GM19438 (cell line): ENCODE measurements around the gene SHISAL1.
"Not testable (repeated sequence)": the region's sequence is repeated elsewhere in the genome, so short reads cannot be mapped to it uniquely, and the experiment has no call there.

Experiments
- ATAC-seq: cut with Tn5 transposase; IDR thresholded peaks from one replicate; pipeline ENCODE4 v1.9.1; 2021; ENCODE audit warnings: low read depth; ENCODE audit not compliant: unreplicated experiment

The SHISAL1 gene

DNA sequence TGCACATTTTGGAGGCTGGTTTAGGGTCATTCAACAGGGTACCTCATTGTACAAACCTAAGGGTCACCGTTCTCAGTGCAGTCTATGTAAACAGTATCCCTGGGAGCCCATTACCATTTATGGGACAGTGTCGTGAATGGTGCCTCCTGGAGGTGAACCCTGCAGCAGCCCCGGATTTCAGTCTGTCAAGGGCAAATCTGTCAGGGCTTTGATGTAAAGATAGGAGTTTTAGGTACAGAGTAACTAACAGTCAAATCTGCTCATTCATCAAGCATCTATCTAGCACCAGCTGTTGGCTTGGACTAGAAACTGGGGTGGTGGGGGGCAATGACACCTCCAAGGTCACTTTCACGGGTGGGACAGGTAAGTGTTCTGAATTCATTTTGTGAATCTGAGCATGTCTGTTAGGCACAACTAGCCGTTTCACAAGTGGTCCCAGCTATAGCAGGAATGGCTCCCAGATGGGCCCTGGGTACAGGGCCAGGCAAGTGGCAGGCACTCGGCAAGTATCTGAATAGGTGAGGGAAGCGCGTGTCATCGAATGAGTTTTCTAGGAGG, 68.4 kb downstream of the SHISAL1 start:
- ATAC-seq = no peak

DNA sequence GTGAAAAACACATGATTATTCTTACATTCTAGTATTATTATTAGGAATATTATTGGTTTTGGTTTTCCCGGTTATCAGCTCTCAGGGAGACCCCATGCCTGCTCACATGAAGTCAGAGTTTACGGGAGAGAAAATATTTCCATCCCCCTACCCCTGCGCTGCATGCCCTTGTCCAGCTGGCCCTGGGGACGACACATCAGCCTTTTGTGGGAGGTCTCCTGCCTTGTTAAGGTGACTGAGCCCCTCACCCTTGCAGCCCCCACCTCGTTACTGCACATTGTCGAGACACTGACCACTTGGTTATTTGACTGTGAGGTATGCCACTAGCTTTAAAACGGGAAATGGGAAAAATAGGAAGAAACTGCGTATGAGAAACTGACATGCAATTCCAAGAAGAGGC, 69.0 kb downstream of the SHISAL1 start:
- ATAC-seq = no peak

DNA sequence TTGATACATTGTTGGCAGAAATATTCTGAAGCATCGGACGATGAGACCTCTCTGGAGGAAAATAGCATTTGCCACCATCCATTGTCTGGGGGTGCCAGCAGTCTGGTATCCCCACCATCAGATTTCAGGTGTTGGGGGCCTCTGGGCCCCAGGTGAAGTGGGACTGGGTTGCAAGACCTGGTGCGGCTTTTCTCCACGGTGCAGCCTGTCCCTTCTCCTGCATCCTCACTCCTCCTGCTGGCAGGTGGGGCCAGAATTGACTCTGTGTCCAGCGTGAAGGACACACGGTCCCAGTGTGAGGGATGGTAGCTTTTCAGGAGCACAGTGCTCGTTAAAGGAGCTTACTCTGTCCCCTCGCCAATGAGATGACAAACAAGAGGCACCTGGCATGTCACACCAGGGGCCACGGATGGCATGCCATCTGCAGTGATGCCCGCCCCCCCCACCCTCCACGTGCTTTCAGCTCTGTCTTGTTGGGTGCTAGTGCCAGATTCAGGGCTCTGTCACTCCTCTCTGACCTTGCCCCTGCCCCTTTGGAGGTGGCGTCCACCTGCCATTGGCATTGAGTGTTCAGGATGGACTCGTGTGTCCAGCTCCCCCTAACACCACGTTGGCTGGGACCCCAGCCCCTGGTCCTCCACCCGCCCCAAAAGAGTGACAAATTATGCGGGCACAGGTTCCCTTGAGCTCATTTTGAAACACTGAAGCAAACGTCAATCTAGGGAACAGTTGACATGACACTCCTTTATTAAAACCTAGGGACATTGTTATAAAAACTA, 69.6 kb downstream of the SHISAL1 start:
- ATAC-seq = no peak

DNA sequence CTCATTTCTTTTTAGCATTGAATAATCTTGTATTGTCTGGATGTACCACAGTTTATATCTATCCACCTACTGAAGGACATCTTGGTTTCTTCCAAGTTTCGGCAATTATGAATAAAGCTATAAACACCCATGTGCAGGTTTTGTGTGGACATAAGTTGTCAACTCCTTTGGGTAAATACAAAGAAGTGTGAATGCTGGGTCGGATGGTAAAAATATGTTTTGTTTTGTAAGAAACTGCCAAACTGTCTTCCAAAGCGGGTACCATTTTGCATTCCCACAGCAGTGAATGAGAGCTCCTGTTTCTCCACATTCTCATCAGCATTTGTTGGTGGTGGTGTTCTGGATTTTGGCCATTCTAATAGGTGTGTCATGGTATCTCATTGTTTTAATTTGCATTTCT, 71.6 kb downstream of the SHISAL1 start:
- not testable (repeated sequence) for ATAC-seq

DNA sequence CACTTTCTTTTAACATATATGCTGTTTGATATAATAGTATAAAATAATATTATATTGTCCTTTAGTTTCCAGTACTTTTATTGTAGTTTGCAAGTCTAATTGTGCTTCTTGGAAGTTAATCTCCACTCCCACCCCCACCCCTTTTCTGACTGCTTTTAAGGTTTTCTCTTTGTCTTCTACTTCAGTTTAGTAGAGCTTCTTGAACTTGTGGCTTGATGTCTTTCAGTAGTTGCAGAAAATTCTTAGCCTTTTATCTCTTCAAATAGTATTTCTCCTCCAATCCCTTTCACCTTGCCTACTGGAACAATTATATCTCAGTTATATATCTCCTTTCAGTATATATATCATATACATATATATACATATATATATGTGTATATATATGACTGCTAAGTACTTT, 75.5 kb downstream of the SHISAL1 start:
- no peak for ATAC-seq

DNA sequence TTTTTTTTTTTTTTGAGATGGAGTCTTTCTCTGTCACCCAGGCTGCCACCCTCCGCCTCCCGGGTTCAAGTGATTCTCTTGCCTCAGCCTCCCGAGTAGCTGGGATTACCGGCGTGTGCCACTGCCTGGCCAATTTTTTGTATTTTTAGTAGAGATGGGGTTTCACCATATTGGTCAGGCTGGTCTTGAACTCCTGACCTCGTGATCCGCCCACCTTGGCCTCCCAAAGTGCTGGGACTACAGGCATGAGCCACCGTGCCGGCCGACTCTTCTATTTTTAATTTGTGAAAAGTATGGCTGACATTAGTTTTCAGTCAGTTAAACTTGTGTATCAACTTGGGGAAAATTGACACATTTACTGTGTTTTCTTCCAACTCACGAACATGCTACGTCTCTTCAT, 78.4 kb downstream of the SHISAL1 start:
- not testable (repeated sequence) for ATAC-seq

DNA sequence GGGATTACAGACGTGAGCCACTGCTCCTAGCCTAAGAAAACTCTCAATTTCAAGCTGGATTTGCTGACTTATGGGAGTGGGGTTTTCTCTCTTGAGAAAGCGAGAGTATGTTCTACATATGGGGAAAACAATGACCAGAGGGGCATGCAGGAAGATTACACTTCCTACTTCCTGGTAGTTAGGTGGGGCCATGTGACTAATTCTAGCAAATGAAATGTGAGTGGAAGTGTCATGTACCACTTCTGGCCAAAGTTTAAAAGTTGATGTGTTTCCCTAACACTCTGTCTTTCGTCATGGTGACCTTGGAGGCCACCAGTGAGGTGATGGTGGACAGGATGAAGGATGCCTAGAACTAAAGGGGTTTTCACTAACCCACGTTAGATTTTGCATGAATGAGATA, 81.5 kb downstream of the SHISAL1 start:
- ATAC-seq = no peak

DNA sequence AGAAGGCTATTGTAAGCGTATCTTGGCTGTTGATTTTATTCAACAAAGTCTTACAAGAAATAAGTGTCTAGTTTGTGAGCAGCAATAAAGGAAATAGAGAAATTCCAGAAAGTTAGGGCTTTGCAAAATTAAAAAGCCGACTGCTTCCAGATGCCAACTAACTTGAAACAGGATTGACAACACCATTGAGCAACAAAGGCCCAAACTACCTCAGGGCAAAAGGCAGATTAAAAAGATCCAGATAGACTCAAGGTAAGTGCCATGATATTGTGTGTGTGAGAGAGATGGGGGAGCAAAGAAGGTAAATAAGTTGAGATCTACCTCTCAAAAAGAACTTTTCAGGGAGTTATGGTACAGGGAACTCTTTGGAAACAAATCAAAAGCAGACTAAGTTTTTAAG, 82.9 kb downstream of the SHISAL1 start:
- no peak for ATAC-seq

DNA sequence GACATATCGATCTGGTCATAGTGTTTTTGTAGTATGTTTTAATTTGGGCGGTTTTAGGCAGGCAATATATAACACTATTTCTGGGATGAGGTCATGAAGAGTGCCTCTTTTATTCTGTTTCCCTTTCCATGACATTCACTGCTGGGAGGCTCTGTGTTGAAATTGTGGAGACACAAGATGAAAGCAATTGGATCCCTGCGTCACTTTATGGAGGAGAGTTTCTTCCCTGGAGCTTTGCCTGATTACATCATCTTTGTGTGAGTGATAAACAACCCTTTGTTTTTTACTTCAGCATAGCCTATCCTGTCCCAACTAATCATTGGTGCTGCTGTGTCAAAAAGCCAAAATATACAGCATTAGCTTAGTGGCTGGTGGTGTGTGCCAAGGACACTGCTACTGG, 83.4 kb downstream of the SHISAL1 start:
- no peak for ATAC-seq

DNA sequence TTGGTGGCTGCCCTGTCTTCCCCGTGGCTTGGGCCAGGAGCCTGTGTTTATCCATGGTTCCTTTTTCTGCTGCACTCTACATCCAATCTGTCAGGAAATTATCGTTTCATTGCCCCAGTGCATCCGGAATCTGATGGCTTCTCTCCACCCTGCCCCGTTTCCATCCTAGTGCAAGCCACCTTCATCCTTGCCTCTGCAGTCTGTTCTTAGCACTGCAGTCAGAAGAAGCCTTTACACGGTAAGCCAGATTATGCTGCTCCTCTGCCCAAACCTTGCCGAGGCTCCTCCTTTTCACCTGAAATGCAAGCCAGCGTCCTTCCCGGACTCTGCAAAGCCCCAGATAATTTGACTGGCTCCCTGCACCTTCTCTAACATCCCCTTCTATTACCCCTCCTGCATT, 86.9 kb downstream of the SHISAL1 start:
- ATAC-seq = no peak

DNA sequence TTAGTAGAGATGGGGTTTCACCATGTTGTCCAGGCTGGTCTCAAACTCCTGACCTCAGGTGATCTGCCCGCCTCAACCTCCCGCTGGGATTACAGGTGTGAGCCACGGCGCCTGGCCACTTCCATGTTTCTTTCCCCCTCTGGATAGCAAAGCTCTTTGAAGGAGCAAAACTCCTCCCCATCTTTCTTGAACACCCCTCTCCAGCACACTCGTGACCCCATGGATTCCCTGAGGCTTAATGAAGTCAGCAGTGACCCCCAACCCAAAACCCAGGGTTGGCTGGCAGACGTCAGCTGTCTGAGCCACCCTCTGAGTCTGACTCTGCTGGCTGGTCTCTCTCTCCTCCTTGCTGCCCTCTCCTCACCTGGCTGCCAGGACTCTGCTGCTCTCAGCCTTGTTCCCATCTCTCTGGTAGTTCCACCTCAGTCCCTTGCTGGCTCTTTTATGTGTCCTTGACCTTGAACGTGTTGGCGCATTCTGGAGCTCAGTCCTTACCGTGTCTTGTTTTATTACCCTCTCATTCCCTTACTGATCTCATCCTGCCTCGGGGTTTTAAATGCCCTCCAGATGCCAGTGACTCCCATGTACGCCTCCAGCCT, 87.6 kb downstream of the SHISAL1 start:
- ATAC-seq = no peak

DNA sequence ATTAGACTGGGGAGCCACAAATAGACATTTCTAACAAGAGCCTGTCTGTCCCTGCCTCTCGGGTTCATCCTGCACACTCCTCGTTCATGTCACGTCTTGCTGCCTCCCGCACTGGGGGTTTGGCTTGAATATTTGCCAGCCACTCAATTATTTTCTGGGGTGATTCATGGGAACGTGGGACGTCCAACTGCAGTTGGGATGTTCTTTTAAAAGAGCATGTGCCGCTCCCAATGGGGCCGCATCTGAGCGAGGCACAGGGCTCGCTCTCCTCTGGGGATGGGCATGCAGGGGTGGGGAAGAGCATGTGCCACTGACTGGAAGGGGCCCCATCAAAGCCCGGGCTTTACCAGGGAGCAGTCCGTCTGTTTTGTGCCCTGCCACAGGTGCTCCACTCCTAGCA, 88.6 kb downstream of the SHISAL1 start:
- no peak for ATAC-seq

DNA sequence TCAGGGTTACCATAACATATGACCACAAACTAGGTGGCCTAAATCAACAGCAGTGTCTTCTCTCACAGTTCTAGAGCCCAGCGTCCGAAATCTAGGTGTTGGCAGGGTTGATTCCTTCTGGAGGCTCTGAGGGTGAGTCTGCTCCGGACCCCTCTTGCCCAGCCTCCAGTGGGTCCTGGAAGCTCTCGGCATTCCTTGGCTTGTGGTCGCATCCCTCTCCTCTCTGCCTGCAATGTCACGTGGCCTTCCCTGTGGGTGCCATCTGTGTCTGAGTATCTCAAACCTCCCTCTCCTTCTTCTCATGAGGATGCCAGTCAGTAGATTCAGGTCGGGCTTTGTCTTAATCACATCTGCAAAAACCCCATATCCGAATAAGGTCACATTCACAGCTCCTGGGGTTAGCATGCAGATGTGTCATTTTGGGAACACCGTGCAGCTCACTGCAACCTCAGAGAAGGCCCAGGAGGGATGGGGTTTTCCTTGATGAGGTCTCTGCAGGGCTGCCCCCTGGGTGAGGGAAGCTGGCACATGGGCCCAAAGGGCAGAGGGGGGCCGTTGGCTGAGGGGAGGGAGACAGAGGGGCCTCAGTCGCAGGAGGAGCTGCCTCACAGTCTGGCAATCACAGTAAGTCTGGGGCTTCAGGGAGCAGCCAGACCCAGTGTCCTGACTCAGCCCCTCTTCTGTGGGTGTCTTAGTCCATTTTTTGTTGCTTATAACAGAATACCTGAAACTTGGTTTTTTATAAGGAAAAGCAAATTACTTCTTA, 90.9 kb downstream of the SHISAL1 start:
- ATAC-seq = no peak

DNA sequence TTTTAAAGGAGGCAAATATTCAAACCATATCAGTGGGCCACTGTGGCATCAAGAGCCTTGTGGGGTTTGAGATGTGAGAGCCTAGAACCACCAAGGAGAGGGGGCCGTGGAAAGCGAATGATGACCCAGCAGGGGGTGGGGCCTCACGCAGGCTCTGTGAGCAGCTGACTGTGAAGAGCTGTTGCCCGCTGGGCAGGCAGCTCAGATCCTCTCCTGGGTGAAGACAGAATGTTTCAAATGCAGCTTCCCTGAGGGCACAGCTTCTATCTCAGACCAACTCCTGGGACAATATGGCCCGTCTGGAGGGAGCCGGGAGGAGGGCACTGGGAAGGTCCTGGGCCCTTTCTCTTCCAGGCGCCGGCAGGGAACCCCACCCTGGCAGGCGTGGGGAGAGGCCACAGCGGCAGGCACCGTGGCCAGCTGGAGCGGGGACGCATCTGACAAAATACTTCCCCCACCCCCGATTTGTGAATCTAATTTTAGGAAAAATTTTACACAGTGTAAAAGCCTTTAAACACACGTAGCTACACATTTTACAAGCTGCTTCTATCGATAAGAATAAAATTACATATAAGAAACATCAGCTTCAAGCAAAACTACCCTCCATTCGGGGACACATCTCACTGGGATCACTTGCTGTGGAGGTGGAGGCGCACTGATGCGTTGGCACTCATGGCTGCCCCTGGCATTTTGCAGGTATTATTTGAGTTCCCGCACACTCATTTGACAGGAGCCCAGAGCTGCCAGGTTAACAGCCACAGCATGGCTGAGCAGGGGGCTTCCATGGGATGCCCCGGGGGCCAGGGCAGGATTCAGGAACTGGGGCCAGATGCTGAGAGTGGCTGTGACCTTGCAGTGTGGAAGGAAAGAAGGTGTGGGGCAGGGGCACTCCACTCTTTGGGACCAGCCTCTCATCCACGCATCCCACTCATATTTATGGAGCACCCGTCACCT, 91.7 kb downstream of the SHISAL1 start:
- ATAC-seq = no peak

DNA sequence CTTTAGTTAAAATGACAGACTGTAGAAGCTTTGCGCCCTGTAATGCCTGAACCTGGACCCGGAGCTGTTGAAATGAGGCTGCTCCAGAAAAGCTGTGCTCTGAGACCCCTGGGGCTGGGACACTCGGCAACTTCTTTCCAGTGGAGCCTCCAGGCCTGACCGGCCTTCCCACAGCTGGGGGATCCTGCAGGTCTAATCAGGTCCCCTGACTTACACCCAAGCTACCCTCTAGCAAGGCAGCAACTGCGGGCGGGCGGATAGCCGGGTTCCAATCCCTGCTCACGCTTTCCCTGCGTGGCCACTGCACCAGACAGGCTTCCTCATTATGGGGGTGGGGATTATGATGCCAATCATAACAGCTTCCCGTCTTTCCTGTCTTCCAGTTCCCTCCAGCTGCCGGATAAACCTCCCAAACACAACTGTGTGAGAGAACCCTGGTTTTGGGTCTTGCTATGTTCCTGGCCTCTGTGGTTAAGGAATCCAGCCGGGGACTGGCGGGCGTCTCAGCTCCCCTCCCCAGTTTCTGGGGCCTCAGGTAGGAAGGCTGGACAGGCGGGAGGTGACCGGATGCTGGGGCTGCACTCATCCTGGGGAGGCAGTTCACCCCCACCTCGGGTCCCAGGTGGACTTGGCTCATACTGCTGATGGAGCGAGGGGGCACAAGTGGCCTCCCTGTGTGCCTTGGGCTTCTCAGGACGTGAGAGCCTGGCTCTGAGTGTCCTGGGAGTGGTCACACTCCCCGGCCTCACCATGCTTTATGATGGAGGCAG, 93.5 kb downstream of the SHISAL1 start:
- no peak for ATAC-seq

DNA sequence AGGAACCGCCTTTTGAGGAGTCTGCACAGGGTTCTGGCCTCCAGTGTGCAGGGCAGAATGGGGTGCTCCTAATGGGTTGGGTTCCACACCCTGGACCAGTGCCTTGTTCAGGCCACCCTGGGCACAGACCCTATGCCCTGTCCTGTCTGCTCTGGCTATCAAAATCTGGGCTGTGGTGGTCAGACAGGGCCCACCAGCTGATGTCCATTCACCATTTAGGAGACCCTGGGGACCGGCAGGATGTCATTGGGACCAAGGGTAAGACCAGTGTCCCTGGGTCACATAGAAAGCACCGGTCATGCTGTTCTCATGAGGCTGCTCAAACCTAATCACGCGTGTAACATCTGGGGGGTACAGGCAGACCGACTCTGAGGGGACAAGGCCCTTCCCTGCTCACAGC, 94.7 kb downstream of the SHISAL1 start:
- ATAC-seq = no peak

DNA sequence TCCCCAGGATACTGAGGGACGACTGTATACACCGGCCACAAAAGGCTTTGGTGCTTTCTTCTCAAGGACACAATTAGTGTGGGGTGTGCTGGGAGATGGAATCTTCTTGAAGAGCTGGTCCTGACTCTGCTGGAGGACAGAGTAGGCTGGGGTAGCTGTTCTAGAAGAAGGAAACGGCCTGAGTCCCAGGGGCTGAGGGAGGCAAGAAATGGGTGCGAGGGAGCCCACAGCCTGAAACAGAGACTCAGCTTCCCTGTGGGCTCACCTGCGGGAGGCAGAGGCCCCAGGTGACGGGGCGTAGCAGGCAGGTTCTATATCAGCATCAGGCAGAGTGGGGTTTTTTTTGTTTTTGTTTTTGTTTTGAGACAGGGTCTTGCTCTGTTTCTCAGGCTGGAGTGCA, 95.4 kb downstream of the SHISAL1 start:
- no peak for ATAC-seq

DNA sequence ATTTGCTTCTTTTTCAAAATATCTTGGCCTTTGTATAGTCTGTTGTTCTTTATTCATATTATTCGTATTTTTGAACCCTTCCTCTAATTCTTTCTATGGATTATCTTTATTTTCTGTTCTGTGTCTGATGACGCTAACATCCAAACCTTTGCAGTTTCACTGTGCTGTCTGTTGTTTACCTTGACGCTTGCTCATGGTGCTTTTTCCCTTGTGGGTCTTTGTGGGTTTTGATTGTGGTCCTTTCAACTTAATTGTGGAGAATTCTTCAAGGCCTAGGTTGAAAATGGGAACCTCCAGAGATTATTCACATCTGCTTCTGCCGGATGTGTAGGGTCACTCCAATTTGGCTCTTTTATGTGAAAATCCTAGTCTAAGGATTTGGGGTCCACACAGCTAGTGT, 97.5 kb downstream of the SHISAL1 start:
- ATAC-seq = no peak

DNA sequence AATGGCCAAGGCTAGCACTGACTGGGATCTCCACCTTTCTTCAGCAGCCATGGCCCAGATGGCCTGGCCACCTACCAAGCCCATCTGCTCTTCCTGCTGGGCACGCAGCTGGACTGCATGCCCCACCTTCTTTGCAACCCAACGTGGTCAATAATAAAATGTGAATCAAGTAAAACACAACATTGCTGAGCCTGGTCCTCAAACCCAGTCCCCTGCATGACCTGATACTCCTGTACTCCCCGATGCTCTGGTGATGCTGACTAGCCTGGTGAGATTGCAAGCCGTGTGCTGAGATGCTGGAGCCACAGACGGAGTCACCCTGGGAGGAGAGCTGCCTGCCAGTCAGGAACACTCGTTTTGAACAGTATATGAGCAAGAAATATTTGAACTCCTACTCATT, 98.0 kb downstream of the SHISAL1 start:
- ATAC-seq = no peak

DNA sequence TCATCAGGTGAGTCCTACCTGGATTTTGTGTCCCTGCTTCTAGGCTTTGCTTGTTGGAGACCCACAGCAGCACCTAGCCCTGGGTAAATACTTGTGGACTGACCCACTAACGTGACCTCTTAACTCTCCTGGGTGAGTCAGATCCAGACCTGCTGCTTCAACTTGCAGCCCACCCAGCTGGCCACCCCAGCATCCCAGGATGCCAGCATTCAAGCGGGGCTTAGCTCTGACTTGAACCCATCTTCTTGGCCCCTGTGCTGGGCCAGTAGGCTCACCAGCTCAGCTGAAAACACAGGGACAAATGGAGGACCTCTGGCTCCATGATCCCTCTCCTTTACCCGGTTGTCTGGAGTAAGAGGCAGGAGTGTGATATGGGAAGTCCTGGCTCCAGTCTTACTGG, 98.6 kb downstream of the SHISAL1 start:
- no peak for ATAC-seq
